ENCODE measurements around the gene LEF1.

DNA sequence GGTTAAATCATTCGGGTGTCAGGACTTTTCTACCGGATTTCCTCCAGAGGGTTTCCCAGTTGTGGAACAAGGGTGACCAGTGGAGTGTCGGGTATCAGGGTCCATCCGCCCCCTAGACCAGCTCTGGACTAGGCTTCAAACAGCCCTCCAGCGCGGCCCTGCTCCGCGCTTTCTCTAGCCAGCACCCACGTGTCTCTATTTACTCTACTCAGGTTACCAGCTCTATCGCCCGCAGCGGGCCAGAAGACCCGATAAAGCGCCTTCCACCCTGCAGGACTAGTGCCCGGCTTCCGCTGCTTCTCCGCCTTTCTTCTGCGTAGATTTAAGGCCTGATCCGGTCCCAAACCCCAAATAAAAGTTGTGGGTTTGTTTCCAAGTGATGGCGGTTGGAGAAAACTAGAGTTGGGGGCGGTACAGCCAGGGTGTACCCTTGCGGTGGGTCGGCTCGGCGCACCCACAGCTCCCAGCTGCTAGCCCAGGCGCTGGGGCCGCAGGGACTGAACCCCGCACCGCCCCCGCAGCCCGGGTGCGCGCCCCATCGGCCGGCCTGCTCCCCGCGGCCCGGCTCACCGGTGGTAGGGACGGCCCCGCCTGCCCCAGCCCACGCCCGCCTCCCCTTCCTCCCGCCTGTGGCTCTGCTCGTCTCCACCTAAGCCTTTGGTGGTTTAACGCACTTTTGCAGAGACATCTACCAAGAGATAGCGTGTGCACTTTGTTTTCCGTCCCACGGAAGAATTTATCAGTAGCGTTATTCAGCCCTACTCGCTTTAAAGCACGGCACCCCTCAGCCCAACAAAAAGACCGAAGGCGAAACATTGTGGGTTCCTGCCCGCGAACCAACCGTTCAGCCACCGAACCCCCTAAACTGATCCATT, 2.1 kb downstream of the LEF1 start:
- TF ChIP-seq CTCF (IDR thresholded peaks at IDR 0.05; ENCODE audit: low read depth, low read length) (no peak), POLR2A (IDR thresholded peaks at IDR 0.05; ENCODE audit: extremely low read depth, insufficient read length) (no peak)

All from NB4 (cell line).